HFFc6 (cell line): Measurements from ENCODE around the gene TMUB1. TPM values are rescaled to one million over a fixed set of nuclear protein-coding genes. Genes with fewer than 3 reads are reported as not detected.

ENCODE experiments used
- DNase-seq: peaks from one replicate; pipeline ENCODE4 v3.0.0-alpha.2; 2018
- H3K27ac Mint-ChIP-seq: 2 replicates; pipeline ENCODE4 v1.8.0; 2020; ENCODE audit warnings: mild to moderate bottlenecking, mixed read lengths
- H3K27me3 Mint-ChIP-seq: 2 replicates; pipeline ENCODE4 v1.8.0; 2021; ENCODE audit warnings: mild to moderate bottlenecking, moderate library complexity, mixed read lengths; ENCODE audit not compliant: insufficient read depth
- H3K36me3 Mint-ChIP-seq: 2 replicates; pipeline ENCODE4 v1.8.0; 2021; ENCODE audit warnings: low read depth, mixed read lengths
- H3K4me1 Mint-ChIP-seq: 2 replicates; pipeline ENCODE4 v1.8.0; 2020; ENCODE audit warnings: low read depth, mixed read lengths
- H3K4me3 Mint-ChIP-seq: 2 replicates; pipeline ENCODE4 v1.8.0; 2020; ENCODE audit warnings: mild to moderate bottlenecking, moderate library complexity, mixed read lengths
- H3K9me3 Mint-ChIP-seq: 2 replicates; pipeline ENCODE4 v1.8.0; 2020; ENCODE audit warnings: mild to moderate bottlenecking, mixed read lengths
- CTCF ChIP-seq: fragments of 200-600 bp; sonication (generic); IDR thresholded peaks from 2 replicates; pipeline ENCODE4 v1.5.0; 2021; ENCODE audit warnings: antibody characterized with exemption, mild to moderate bottlenecking
- total RNA-seq, 6 experiments: library from RNA; stranded (reverse); fragmentation: NEBNext Ultra II Directional; extraction: Animal tissue kit (Norgen Biotek cat#: 25700); gene quantifications; 2 replicates in 1 of 6; 3 replicates in 5 of 6; pipeline ENCODE4 v1.2.3, GENCODE V29; 2021

Gene TMUB1
- total RNA-seq, 6 experiments from 2014 or later, result 44.0 to 57.8 (median 51.9) TPM

- DNase-seq, result no peak
- no peak for TF ChIP-seq CTCF
- peak overlapping the region; percentile 92 for H3K4me3 Mint-ChIP-seq
- peaks cover 60% of the 10 kb centered on the region for H3K4me1 Mint-ChIP-seq
- H3K9me3 Mint-ChIP-seq, result no peaks in the 10 kb centered on the region
- peak overlapping the region; percentile 95 for H3K27ac Mint-ChIP-seq
- no peaks in the 10 kb centered on the region; the same call in none of the 2 replicates for H3K36me3 Mint-ChIP-seq
- H3K27me3 Mint-ChIP-seq, result peaks cover 8% of the 10 kb centered on the region
Measured at GRCh38 chr7:151088019-151088855, 4.9 kb upstream of the TMUB1 start.

GRCh38 chr7:151087245-151088018 is 4.1 kb upstream of the TMUB1 start:
- H3K4me3 Mint-ChIP-seq, result peak overlapping the region; percentile 92
- peak overlapping the region; percentile 95 for H3K27ac Mint-ChIP-seq
- peak; percentile 72 for TF ChIP-seq CTCF
- H3K27me3 Mint-ChIP-seq, result peaks cover 8% of the 10 kb centered on the region
- no peaks in the 10 kb centered on the region for H3K9me3 Mint-ChIP-seq
- peak; percentile 35 for DNase-seq
- H3K4me1 Mint-ChIP-seq, result peaks cover 58% of the 10 kb centered on the region
- H3K36me3 Mint-ChIP-seq, result no peaks in the 10 kb centered on the region; the same call in none of the 2 replicates

GRCh38 chr7:151086802-151087244 is 3.5 kb upstream of the TMUB1 start:
- Mint-ChIP-seq H3K9me3 (no peaks in the 10 kb centered on the region), H3K4me1 (peaks cover 62% of the 10 kb centered on the region), H3K4me3 (peak overlapping the region; percentile 92), H3K36me3 (no peaks in the 10 kb centered on the region; the same call in none of the 2 replicates), H3K27me3 (peaks cover 8% of the 10 kb centered on the region), H3K27ac (peak overlapping the region; percentile 87)
- no peak for TF ChIP-seq CTCF
- peak; percentile 36 for DNase-seq

- H3K9me3 Mint-ChIP-seq, result no peaks in the 10 kb centered on the region
- TF ChIP-seq CTCF, result 0 out of 2 replicates have a peak, but pooled peaks have one; percentile 10
- H3K36me3 Mint-ChIP-seq, result no peaks in the 10 kb centered on the region; the same call in none of the 2 replicates
- peaks cover 58% of the 10 kb centered on the region for H3K4me1 Mint-ChIP-seq
- H3K27ac Mint-ChIP-seq, result peak within 1 kb of the TSS; percentile 87
- H3K27me3 Mint-ChIP-seq, result peaks cover 8% of the 10 kb centered on the region
- DNase-seq, result peak; percentile 83
- peak within 1 kb of the TSS; percentile 92 for H3K4me3 Mint-ChIP-seq
Measured at GRCh38 chr7:151085691-151086620, 2.7 kb upstream of the TMUB1 start, which contains the start of gene AGAP3. Gene AGAP3 (plus strand): TSS chr7:151086475. CDS start chr7:151086742, 267 bp downstream.

- no peaks in the 10 kb centered on the region; the same call in none of the 2 replicates for H3K36me3 Mint-ChIP-seq
- no peaks in the 10 kb centered on the region for H3K9me3 Mint-ChIP-seq
- H3K27ac Mint-ChIP-seq, result peak overlapping the region; percentile 42
- DNase-seq, result peak; percentile 38
- H3K4me3 Mint-ChIP-seq, result peak overlapping the region; percentile 85
- peaks cover 8% of the 10 kb centered on the region for H3K27me3 Mint-ChIP-seq
- TF ChIP-seq CTCF, result no peak
- H3K4me1 Mint-ChIP-seq, result peaks cover 55% of the 10 kb centered on the region
Measured at GRCh38 chr7:151085329-151085690, 2.0 kb upstream of the TMUB1 start.
